Stimulated activated CD8-positive, alpha-beta memory T cell treated with anti-CD3 and anti-CD28 coated beads, Interleukin-4, amount 100 ng/mL, for 24 hours (primary cell): ENCODE data around the gene TREX2.

ENCODE experiments used
- DNase-seq: peaks from one replicate; pipeline ENCODE4 v3.0.0-alpha.2; 2020; ENCODE audit warnings: low read depth

TREX2 gene

GRCh38 chrX:153475751-153476281 is 30.0 kb upstream of the TREX2 start:
- DNase-seq: no peak

- no peak for DNase-seq
These were observed 29.4 kb upstream of the TREX2 start for GRCh38 chrX:153475271-153475670.

- peak; percentile 9 for DNase-seq
These were observed 28.9 kb upstream of the TREX2 start for GRCh38 chrX:153474718-153475117.

GRCh38 chrX:153474266-153474665 is 28.4 kb upstream of the TREX2 start:
- DNase-seq: no peak

- DNase-seq: no peak
These were observed 27.3 kb upstream of the TREX2 start for GRCh38 chrX:153473126-153473525.

GRCh38 chrX:153471663-153472280 is 25.9 kb upstream of the TREX2 start:
- DNase-seq: no peak

- peak; percentile 77 for DNase-seq
These were observed 24.8 kb upstream of the TREX2 start, which contains the start of gene HAUS7 for GRCh38 chrX:153470411-153471363. HAUS7 (minus strand) TSS chrX:153470576; CDS start chrX:153470557, 19 bp downstream.

- peak; percentile 18 for DNase-seq
These were observed 24.1 kb upstream of the TREX2 start for GRCh38 chrX:153469811-153470410.

- no peak for DNase-seq
These were observed 22.2 kb upstream of the TREX2 start for GRCh38 chrX:153468008-153468580.

- no peak for DNase-seq
These were observed 20.0 kb upstream of the TREX2 start for GRCh38 chrX:153465691-153466380.

GRCh38 chrX:153464116-153464515 is 18.3 kb upstream of the TREX2 start:
- no peak for DNase-seq

- no peak for DNase-seq
These were observed 17.7 kb upstream of the TREX2 start for GRCh38 chrX:153463556-153463955.

- DNase-seq: no peak
These were observed 17.2 kb upstream of the TREX2 start for GRCh38 chrX:153463031-153463430.

GRCh38 chrX:153462291-153462690 is 16.4 kb upstream of the TREX2 start:
- DNase-seq: no peak

- DNase-seq: peak; percentile 35
These were observed 15.0 kb upstream of the TREX2 start for GRCh38 chrX:153460826-153461225.

- no peak for DNase-seq
These were observed 14.1 kb upstream of the TREX2 start for GRCh38 chrX:153459986-153460385.

- DNase-seq: no peak
These were observed 12.6 kb upstream of the TREX2 start for GRCh38 chrX:153458476-153458875.

- DNase-seq: no peak
These were observed 12.1 kb upstream of the TREX2 start for GRCh38 chrX:153457827-153458466.

- DNase-seq: no peak
These were observed 11.4 kb upstream of the TREX2 start for GRCh38 chrX:153457136-153457825.

GRCh38 chrX:153456704-153457103 is 10.8 kb upstream of the TREX2 start:
- DNase-seq: no peak
